HG02623 (cell line): ENCODE data around the gene CTSH.

Experiments used
- ATAC-seq: cut with Tn5 transposase; IDR thresholded peaks from one replicate; pipeline ENCODE4 v1.9.1; 2021; ENCODE audit warnings: moderate library complexity; ENCODE audit not compliant: unreplicated experiment

CTSH gene, protein sequence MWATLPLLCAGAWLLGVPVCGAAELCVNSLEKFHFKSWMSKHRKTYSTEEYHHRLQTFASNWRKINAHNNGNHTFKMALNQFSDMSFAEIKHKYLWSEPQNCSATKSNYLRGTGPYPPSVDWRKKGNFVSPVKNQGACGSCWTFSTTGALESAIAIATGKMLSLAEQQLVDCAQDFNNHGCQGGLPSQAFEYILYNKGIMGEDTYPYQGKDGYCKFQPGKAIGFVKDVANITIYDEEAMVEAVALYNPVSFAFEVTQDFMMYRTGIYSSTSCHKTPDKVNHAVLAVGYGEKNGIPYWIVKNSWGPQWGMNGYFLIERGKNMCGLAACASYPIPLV

DNA sequence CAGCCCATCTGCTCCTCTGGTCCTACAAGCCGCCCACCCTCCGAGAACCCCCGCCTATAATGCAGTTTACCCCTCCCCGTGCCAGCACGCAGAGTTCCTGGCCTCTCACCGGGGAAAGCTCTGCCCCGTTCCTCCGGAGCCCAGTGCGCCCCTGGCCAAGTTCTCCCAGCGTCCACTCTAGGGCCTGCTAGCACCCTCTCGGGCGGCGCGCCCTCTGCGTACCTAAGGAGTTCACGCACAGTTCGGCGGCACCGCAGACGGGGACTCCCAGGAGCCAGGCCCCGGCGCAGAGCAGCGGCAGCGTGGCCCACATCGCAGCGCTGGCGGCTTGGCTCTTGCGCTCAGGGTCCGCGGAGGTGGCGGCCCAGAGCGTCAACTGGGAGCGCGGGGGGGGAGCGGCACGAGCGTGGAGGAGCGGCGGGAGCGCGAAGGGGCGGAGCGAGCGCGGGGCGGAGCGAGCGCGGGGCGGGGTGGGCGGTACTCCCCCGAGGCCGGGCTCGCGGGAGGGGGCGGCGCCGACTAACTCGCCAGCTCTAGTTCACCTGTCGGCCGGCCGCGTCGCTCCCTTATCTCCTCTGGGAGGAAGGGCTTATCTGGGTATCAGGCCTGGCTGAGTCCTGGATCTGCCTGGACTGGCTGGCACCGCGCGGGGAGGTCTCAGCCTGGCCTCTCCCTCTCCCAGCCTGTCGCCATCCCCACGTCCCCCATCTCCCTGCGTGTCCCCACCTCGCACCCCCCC, at the start of gene CTSH:
CTSH (minus strand) TSS at position 378 of the 739 bp plus-strand sequence; CDS start at position 313, 65 bp downstream.
- peak; percentile 59 for ATAC-seq

DNA sequence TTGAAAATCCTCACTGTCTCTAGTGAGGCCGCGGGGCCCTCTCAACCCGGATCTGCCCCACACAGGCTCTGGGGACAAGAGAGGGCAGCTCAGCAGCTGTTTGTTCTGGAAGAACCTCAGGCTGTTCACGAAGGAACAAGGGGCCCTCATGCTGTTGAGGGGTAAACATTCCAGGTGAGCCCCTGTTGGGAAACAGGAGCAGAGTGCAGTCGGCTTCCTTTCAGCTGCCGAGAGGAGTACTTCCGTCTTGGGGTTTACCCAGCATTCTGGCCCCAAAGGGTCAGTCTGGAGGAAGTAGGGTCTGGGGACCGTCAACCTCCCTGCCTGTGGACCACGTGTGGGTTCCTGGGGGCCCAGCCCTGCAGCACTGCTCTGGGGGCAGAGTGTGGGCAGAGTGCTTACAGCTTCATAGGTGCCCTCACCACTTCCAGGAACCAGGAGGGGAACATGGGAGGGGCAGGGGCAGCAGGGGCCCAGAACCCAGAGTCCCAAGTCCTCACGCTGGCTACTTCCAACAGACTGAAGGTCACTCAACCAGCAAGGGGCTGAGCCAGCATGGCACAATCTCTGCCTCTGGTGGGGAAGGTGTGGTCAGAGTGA, 49.2 kb upstream of the CTSH start:
- ATAC-seq, result no peak

DNA sequence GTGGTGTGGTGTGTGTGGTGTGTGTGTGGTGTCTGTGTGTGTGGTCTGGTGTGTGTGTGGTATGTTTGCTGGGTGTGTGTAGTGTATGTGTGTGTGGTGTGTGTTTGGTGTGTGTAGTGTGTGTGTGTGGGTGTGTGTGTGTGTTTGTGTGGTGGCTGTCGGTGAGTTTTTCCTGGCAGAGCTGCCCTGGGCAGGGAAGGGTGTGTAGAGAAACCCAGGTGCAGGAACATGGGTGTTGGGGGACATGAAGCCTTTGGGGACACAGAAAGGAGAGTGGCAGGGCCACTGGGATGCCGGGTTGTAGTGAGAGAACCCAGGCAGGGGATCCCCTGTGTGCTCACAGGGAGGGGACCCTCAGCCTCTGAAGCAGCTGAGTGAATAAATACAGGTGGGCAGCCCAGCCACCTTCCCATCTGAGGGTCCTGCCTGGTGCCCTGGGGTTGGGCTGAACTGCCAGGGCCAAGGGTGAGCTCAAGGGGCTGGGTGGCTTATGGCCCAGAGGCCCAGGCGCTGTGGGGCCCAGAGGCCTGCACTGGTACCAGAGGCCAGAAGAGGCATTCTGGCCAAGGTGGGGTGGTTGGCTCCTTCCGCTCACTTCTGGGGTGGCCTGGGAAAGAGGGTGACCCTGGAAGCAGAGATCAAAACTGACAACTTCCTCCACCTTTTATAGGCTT, 48.5 kb upstream of the CTSH start:
- no peak for ATAC-seq

DNA sequence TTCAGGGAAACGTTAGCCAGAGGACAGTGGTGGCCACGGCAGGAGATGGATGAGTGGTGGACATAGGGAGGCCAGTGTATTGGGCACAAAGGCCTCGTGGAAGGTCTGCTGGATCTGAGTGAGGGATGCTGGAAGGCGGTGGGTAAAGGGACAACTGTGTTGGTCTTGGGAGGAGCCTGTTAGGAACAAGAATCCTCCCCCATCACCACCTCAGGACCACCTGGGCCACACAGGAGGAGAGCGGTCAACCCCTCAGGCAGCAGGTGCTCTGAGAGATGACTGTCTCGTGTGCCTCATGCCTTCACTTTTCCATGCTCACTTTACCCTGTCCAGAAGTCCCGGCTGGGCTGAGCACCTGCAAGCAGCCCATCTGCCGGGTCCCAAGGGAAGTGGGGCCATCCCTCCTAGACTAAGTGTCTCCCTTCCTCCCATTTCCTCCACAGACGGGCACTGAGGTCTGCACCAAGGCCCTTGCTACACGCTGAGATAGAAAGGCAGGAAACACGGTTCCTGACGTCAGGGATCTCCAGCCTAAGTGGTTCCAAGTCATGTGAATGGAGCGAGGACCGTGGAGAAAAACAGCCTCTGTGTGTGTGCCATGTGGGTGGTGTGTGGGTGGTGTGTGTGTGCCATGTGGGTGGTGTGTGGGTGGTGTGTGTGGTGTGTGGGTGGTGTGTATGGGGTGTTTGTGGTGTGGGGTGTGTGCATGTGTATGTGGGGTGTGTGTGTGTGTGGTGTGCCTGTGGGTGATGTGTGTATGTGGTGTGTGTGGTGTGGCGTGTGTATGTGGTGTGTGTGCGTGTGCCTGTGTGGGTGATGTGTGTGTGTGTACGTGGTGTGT, 47.8 kb upstream of the CTSH start:
- no peak for ATAC-seq

DNA sequence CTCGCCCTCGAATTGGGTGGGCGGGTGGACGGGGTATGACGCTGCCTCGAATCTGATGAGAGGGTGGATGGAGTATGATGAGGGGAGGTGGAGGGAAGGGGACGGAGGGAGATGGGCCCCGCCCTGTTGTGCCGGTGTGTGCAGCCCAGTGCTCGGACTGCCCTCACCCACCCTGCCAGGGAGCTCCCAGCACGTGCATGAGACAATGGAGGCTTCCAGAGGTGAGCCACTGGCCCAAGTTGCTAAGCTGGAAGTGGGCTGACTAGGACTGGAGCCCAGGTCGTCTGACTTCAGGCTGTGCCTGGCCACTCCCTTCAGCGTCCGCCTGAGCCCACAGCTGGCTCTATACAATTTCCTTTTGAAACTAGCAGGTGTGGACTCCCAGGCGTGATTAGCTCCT, 47.0 kb upstream of the CTSH start:
- ATAC-seq, result no peak

DNA sequence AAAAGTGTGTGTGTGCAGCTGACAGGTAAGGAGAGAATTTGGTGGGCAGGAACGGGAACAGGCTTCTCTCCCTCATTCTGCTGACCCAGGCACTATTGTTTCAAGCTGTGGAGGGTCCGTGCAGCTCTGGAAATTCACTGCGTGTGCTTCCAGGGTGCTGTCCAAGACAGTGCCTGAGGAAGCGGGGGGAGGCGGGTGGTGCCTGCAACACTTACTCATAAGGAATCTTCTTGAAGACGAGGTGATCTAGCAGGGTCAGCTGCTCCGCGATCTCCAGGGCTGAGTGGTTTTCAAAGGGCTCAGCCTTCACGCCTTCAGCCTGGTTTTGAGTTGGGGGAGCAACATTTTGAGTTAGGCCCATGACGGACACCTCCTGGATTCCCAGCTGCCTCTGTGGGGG, 46.6 kb upstream of the CTSH start:
- ATAC-seq, result no peak

DNA sequence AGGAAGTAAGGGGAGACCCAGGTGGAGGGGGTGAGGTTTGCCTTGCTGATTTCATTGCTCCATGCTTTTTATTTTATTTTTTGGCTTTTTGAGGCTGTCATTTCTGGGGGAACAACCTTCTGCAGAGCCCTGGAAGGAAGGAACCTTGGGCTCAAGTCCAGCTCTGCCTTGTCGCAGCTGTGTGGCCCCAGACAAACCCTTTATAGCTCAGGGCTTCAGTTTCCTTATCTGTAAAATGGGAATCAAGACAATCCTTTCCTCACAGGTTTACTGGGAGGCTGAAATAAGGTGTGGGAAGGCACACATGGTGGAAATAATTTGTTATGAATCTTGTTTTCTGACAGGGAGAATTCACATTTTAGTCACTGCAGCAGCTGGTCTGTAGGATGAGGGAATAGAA, 45.4 kb upstream of the CTSH start:
- no peak for ATAC-seq

DNA sequence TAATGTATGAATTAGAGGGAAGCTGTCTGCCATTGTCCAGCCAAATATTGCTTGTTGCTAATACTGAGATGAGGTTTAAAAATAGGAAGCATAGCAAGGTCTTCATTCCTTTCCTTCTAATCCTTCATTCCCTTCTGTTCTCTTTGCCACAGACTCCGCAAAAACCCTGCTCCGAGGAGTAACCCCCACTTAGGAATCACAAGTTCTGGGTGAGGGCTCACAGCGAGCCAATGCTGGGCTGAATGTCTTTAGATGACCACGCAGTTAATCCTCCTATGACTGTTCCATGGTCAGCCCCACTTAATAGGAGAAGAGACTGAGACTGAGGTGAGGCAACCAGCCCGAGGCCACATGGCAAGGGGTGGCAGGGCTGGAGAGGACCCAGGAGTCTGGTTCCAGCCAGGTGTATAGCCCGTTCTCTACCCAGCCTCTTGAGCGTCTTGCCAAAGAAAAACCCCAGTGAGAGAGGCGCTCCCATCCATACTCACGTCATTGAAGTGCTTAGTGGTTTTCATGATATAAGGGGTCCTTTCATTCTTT, 44.9 kb upstream of the CTSH start:
- no peak for ATAC-seq

DNA sequence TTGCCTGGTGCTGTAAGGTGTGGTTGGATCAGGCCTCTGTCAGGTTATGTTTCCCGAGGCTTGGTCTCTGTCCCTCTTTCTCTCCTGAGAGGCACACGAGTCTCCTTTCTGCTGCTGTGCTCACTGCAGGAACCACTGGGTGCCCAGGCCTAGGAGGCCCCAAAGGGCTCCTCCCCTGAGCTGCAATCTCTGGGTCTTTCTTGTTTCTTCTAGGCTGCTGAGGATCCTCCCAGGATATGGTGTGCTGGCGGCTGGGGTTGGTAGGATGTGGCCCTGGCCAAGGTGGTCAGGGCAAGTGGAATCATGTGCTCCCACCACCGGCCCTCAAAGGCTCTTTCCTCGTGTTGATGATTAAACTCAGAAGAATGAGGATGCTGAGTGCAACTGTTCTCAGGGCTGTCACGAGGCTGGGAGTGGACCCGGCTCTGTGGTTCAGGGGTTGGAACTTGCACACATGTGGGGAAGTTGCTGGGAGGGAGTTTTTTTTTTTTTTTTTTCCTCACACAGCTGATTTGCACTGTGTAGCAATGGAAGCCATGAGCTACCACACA, 43.6 kb upstream of the CTSH start:
- no peak for ATAC-seq

DNA sequence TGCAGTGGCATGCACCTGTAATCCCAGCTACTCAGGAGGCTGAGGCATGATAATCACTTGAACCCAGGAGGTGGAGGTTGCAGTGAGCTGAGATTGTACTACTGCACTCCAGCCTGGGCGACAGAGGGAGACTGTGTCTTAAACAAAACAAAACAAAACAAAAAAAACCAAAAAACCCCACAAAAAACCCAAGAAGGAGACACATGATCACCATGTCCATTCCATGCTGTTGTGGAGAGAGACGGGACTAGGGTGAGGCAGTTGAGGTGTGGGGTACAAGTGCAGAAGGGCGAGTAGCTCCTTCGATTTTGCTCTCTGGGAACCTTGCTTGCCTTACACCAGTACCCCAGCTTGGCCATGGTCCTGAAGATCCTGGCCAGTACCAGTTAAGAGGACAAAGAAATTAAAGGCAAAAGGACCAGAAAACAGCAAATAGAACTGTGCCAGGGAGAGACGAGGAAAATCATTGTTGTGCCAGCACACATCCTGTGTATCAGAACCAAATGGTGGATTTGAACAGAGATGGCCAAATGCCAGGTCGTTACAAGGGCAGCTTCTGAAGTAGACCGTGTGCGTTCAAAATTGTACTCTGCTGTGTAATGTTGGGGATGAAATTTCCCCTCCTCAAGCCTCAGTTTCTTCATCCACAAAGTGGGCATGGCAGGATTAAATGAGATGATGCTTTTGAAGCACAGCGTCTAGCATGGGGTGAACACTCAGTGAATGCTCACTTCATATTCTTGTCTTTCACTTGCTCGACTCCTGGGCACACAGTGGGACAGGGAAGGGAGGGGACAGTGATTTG, 42.9 kb upstream of the CTSH start:
- ATAC-seq, result no peak

DNA sequence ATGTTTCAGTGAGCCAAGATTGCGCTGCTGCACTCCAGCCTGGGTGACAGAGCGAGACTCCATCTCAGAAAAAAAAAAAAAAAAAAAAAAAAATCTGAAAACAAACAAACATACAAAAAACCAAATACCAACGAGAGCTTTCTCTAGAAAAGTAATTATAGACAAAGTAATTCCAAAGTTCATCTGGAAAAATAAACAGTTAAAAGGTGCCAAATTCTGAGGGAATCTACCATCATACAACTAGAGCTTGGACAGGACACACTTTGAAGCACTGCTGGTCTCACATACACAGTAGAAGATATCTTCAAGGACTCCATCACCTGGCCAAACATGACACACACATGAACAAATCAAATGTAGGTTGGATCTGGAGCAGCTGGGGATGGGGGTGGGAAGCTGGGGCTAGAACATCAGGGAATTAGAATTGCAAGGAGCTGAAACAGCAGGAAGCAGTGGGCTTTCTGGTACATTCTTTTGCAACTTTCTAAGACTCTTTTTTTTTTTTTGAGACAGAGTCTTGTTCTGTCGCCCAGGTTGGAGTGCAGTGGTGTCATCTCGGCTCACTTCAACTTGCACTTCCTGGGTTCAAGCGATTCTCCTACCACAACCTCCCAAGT, 41.1 kb upstream of the CTSH start:
- ATAC-seq, result no peak

DNA sequence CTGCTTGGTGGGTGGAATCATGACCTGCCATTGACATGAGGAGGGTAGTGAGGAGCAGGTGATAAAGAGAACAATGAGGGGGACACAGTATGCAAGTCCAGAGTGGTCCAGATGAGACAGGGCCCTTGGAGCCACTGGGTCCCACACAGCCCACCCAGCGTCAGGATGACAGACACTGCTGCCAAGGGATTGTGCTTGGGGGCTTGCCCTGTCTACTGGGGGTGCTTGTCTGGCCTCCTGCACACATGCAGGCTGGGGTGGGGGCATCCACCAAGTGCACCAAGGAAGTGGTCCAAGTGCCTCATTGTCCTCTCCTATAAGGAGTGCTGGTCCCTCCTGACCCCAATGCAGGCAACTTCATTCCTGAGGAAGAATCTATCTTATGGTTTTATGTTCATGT, 39.2 kb upstream of the CTSH start:
- no peak for ATAC-seq

DNA sequence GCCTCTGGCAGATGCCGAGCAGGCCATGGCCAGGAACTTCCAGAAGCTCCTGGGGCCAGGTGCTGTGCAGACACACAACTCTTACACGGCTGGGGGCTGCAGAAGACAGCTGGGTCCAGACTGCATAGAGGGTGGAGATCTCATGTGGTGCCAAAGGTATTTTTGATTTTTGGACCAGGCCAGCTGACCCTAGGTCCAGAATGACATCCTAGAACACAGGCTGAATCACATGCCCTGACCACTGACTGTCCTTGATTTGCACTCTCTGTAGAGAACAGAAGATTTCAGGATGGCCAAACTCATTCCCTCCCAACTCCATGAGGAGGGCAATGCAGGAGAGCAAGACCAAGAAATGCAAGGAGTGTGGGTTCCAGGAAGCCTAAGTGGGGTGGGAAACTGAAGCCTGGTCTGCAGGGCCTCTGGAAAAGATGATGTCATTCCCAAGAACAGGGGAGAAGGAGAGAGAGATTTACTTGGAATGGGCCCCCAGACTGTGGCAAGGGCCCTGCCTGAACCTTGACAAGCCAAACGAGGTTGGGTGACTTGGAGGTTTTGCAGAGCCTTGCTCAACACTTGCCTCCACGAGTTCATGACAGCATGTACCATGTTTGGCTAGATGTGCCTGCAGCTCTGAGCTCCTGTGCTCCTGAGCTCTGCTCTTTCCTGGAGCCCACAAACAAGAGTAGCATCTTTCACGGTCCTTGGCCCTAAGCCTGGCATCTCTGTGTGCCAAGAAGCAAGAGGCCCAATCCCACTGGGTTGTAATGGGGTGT, 38.5 kb upstream of the CTSH start:
- ATAC-seq, result no peak

DNA sequence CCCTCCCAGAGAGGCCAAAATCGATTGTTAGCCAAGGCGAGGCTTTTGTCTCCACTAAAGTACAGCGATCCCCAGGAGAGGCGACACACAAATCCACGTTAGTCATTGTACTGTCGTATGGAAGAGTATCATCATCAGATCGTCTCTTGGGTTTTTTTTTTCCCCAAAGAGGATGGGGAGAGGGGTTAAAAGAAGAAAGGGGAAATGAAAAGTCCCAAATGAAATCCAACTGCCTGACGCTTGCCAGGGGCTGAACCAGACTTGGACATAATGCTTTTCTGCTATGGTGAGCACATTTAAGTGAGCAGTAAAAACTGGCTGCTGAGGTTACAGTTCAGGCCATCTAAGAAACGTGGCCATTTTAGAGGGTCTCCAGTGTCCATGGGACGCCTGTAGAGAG, 37.9 kb upstream of the CTSH start:
- no peak for ATAC-seq

DNA sequence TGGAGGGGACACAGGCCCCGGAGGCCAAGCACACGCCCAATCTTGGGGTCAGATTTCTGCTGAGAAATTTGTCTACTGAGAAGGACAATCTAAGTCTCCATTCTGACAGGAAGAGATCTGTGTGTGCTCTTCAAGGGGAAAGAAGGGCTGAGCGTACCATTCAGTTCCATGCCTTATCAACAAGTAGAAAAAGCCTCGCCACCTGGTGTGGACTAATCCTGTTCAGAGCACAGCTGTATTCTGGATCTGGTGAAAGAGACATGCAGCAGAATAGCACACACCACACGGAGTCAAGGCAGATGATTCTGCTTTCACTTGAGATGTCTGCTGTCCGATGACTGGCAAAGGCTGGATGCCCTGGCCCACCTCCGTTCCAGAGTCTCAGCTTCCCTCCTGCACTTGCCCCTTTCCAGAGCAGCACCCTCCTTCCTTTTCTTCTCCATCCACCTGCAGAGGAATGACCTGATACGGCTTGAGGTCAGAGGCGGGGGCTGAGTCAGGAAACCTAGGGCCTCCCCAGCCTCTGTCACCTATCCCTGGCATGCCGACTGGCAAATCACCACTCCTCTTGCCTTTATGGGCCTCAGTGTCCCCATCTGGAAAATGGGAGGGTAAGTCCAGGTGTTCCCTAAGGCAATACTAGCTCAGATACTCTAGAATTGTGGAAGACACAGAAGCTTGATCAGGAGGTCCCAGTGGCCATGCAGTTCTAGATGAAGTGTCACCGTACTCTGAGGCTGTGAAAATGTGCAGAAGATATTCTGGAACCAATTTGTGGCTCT, 36.9 kb upstream of the CTSH start:
- no peak for ATAC-seq

DNA sequence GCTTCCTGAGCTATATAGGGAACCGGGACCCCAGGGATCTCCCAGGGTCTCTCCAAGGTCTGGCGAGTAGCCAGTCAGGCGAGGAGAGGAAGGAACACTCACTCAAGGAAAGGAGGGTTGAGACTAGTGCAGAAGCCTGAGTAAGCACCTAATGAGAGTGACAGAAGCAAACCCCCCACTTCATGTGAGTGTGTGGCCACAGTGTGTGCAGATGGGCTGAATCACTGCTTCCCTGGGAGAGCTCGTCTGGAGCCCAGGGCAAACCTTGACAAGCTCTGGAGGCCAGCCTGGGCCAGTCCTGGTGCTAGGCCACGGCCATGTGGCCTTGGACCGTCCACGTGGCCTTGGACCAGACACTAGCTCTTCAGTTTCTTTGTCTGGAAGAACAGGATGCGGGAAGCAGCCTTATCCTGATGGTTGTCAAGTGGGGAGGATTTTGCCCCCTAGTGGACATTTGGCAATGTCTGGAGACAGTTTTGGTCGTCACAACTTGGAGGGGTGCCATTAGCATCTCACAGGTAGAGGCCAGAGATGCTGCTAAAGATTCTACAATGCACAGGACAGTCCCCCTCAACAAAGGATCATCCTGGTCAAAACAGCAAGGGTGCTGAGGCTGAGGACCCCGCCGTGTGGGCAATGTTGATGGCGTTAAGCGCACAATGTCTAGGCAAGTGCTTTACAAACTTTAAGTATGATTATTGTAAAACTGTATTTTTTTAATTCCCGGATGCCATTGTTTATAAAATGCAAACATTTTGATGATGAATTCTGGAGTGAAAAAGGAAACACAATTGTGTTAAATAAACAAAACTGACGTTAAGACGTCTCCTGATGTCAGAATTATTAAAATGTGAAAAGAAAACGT, 34.8 kb upstream of the CTSH start:
- ATAC-seq, result no peak
